GM18499 (cell line): ENCODE results near the gene SYK.

Source experiments
- ATAC-seq: cut with Tn5 transposase; IDR thresholded peaks from one replicate; pipeline ENCODE4 v1.9.1; 2021; ENCODE audit warnings: moderate number of reproducible peaks; ENCODE audit not compliant: insufficient read depth, unreplicated experiment

Gene SYK

DNA sequence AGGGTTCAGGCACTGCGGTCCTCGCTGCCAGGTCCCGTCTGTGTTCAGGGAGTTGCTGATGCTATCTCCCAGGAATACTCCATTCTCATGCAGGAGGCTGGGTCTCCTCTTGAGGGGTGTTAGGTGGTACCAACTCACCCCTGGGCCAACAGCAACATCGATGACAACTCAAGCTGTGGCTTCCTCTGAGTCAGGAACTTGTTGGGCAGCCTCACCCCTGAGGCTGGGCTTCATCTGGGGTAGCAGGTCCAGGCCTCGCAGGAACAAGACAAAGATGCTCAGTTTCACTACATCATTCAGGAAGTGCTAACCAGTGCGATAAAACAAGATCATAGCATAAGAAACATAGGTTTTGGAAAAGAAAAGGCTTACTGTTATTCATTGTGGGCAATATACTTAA lies 125.9 kb downstream of the SYK start:
- ATAC-seq = no peak

DNA sequence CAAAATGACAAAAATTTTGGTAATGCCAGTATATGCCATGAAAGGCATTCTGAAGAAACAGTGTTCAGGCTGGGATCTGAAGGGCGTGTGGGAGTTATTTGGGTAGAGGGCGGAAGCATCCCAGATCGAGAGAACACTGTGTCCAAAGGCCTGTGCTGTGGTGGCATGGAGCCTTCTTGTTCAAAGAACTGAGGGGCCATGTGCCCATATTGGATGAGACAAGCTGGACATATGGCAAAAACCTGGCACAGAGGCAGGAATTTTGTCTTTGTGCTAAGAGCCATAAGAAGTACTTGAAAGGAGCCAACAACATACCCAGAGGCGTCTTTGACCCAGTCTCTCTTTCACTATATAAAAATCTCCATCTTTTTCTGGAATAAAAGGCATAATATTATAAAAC lies 128.0 kb downstream of the SYK start:
- ATAC-seq = no peak

DNA sequence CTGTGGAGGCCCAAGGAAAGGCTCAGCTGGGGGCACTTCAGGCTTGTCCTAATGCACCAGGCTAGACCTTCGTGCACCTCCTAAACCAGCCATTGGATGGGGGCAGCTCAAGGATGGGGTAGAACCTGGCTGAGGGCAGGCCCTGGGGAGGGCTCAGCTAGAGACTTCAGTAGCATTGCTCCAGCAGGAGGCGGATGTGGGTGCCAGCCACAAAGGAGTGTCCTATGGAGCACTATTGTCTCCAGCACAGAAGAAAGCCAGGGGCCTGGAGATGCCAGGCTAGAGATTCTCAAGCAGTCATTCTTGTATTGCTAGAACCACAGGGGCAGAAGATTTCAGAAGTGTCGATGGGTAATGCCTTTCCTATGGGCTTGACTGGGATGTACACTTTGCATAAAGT lies 131.8 kb downstream of the SYK start:
- ATAC-seq = no peak

DNA sequence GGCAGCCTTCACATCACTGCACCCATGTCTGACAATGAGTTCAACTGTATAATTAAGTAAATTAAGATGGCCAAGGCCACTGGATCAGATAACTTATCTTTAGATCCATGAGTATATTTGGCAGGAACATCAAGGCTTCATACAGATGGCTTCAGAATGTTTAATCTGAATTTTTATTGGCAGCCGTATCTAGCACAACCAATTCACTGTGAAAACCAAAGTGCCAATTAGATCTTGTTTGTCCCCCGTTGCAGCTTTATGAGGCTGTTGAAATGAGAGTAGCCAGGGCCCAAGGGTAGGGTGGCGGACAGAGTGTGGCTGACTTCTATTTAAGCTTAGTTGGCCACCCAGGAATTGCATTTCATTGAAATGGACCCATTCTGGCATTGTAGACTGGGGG lies 137.7 kb downstream of the SYK start:
- no peak for ATAC-seq

DNA sequence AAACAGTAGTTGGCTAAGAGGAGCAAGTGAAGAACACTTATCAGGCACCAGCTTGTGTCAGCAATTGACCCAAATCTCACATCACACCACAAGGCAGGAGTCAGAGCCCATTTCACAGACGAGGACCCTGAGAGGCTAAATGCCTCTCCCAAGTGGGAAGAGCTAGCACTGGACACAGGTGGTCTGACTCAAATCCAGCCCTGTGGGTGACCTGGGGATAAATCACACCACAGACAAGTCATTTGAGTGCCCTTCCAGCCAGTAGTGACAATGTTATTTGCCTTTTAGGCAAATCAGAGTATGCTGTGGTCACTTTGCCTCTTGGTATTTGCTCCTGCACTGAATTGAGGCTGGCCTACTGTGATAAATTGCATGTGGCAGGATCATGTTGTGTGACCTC lies 138.7 kb downstream of the SYK start:
- ATAC-seq = no peak

DNA sequence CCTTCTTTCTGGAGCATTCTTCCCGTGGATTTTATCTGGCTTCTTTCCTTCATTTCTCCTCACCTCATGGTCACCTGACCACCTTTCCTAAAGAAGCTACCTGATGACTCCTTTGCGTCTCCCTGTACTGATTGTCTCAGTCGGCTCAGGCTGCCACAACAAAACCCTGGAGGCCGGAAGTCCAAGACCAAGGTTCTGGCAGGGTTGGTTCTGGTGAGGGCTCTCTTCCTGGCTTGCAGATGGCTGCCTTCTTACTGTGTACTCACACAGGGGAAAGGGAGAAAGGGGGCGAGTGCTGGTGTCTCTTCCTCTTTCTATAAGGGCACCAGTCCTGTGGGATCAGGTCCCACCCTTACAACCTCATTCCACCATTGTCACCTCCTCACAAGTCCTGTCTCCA lies 140.0 kb downstream of the SYK start:
- no peak for ATAC-seq

DNA sequence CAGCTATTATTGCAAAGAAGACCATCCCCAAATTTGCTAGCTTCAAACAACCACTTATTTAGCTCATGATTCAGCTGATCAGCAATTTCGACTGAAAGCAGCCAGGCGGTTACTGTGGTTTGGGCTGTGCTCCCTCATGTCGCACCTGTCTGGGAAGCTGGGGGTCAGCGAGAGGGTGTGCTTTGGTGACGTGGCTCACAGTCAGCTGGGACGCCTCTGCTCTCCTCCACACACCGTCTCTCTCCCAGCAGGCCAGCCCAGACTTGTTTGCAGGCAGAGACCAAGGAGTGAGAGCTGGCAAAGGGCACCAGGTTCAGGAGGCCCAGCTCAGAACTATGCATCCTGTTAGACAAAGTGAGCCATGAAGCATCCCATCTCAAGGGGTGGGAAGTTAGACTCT lies 140.9 kb downstream of the SYK start:
- no peak for ATAC-seq

DNA sequence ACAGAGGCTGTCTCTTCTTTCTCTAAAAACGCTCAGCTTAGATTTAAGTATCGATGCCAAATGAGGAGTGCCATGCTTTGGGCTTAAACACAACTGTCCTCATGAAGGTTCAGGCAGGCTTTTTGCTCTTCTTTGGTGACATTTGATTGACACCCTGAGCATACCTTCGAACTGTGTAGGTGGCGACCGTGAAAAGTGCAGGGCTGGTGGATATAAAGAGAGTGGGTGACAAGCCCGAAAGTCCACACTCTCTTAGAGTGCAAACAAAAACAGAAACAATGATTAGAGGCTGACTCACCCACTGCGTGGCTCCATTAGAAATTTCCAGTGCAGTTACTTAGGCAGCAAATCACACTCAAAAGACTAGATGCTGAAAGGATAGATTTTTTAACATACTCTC lies 141.7 kb downstream of the SYK start:
- no peak for ATAC-seq

DNA sequence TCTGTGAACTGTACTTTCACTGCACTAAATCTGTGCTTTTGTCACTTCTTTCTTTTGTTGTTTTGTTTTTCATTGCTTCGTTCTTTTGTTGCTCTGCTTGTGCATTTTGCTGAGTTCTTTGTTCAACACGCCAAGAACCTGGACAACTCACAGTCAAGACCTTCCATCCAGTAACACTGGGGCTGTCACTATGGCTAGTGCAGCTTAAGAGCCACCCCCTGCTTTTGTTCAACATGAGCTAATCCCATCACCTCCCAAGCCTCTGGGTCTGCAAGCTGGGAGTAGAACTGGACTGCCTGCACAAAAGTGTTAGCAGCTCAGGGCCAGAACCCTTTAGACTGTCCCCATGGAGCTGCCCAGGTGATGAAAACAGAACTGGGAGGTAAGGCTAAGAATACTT lies 143.7 kb downstream of the SYK start:
- ATAC-seq = no peak

DNA sequence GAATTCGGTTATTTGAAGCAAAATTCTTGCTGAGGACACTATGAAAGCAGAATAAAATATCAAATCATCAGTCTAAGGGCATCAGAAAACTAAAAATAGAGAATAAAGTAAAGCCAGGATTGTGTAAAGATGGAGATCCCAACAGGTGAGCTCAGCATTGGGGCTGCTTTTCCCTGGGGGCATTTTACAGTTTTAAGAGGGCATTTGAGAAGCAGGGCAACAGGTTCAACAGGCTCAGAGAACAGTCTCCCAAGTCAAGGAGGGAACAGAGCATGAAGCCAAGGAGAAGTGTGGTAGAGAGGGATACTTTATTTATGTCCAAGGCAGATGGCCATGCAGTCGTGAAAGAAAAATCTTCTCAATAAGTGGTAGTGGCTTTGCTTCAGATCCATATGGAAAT lies 145.4 kb downstream of the SYK start:
- ATAC-seq = no peak
